ENCODE data around the gene ZAR1. TPM values are rescaled to one million over a fixed set of nuclear protein-coding genes. Genes with fewer than 3 reads are reported as not detected.

ZAR1 gene
- total RNA-seq, 1 donor from 2014 or later = not detected

DNA sequence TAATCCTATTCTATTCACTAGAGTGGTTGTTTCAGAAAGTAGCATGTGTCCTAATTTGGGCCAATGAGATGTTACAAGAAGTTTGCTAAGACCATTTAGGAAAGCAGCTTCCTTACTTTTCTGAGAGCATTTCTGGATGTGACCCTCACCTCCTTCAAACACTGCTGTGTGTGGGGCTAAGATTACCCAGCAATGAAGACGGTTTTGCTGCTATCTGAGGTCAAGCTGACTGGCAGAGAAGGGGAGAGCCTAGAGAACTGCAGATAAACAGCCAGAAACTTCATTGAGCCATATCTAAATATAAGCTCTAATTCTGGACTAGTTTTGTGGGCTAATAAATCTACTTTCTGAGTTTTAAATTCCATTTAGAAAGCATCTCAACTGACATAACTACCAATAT is 36.4 kb downstream of the ZAR1 start:
- Mint-ChIP-seq H3K27me3 (ENCODE audit: unreplicated experiment) (no peaks in the 10 kb centered on the region), H3K36me3 (ENCODE audit: unreplicated experiment) (peaks cover 57% of the 10 kb centered on the region), H3K9me3 (ENCODE audit: unreplicated experiment) (no peaks in the 10 kb centered on the region), H3K27ac (ENCODE audit: unreplicated experiment) (no peak overlapping the region), H3K4me1 (ENCODE audit: unreplicated experiment) (no peaks in the 10 kb centered on the region), H3K4me3 (ENCODE audit: unreplicated experiment) (no peak overlapping the region)
- TF ChIP-seq, protein P1, sequence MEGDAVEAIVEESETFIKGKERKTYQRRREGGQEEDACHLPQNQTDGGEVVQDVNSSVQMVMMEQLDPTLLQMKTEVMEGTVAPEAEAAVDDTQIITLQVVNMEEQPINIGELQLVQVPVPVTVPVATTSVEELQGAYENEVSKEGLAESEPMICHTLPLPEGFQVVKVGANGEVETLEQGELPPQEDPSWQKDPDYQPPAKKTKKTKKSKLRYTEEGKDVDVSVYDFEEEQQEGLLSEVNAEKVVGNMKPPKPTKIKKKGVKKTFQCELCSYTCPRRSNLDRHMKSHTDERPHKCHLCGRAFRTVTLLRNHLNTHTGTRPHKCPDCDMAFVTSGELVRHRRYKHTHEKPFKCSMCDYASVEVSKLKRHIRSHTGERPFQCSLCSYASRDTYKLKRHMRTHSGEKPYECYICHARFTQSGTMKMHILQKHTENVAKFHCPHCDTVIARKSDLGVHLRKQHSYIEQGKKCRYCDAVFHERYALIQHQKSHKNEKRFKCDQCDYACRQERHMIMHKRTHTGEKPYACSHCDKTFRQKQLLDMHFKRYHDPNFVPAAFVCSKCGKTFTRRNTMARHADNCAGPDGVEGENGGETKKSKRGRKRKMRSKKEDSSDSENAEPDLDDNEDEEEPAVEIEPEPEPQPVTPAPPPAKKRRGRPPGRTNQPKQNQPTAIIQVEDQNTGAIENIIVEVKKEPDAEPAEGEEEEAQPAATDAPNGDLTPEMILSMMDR (IDR thresholded peaks at IDR 0.05) = no peak
- DNase-seq (ENCODE audit: extremely low spot score, unreplicated experiment) = no peak

DNA sequence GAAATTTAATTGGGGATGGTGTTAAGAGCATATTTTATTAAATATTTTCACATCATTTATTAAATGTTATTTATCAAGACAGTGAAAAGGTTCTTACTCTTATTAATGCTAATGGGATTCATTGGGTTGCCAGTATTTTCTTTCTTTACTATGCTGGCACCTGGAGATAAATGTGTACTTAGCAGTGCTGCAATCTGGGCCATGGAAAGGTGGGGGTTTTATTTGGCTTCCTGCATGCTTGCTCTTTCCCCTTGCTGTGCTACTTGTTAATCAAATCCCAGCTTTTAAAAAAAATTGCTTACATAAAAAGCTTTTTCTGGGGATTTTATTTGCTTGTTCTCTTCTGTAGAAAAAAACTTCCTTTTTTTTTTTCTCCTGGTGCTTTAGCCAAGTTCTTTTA is 48.3 kb downstream of the ZAR1 start:
- no peaks in the 10 kb centered on the region for H3K9me3 Mint-ChIP-seq (ENCODE audit: unreplicated experiment)
- TF ChIP-seq, protein P1 (IDR thresholded peaks at IDR 0.05) = no peak
- no peaks in the 10 kb centered on the region for H3K27me3 Mint-ChIP-seq (ENCODE audit: unreplicated experiment)
- H3K4me1 Mint-ChIP-seq (ENCODE audit: unreplicated experiment) = peaks cover 2% of the 10 kb centered on the region
- H3K36me3 Mint-ChIP-seq (ENCODE audit: unreplicated experiment) = peaks cover 47% of the 10 kb centered on the region
- no peak overlapping the region for H3K4me3 Mint-ChIP-seq (ENCODE audit: unreplicated experiment)
- H3K27ac Mint-ChIP-seq (ENCODE audit: unreplicated experiment) = no peak overlapping the region
- no peak for DNase-seq (ENCODE audit: extremely low spot score, unreplicated experiment)

DNA sequence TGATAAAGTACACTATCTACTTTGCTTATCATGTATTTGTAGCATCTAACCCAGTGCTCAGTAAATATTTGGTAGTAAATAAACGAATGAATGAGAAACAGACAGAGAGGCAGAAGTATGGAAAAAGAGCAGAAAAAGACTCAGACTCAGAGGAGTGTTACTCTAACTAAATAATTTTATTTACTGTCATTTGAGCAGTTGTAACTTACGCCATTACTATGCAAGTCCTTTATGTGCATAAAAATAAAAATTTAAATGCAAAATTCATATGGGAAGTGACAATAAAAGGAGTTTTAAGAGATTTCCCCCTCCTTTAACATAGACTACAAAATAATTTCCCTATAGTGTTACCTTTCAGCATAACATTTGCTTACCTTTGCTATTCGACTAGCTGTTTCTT is 49.5 kb downstream of the ZAR1 start:
- Mint-ChIP-seq H3K4me1 (ENCODE audit: unreplicated experiment) (peaks cover 2% of the 10 kb centered on the region), H3K27ac (ENCODE audit: unreplicated experiment) (no peak overlapping the region), H3K36me3 (ENCODE audit: unreplicated experiment) (peaks cover 43% of the 10 kb centered on the region), H3K27me3 (ENCODE audit: unreplicated experiment) (no peaks in the 10 kb centered on the region), H3K9me3 (ENCODE audit: unreplicated experiment) (no peaks in the 10 kb centered on the region), H3K4me3 (ENCODE audit: unreplicated experiment) (no peak overlapping the region)
- DNase-seq (ENCODE audit: extremely low spot score, unreplicated experiment) = no peak
- TF ChIP-seq, protein P1 (IDR thresholded peaks at IDR 0.05) = no peak

DNA sequence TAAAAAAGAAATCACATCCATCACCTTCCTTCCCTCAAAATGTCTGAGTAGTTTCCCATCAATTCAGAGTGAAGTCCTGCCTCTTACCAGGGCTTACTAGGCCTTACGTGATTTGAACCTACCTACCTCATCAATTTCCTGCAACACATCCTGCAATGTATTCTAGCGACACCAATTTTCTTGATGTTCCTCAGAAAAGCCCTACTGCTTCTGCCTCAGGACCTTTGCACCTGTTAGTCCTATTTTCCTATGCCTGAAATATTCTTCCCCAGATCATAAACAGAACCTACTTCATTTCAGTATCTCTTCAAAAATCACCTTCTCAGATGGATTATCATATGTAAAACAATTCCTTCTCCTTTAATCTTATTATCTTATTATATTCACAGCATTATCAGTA is 52.8 kb downstream of the ZAR1 start:
- no peaks in the 10 kb centered on the region for H3K4me1 Mint-ChIP-seq (ENCODE audit: unreplicated experiment)
- DNase-seq (ENCODE audit: extremely low spot score, unreplicated experiment) = no peak
- peaks cover 42% of the 10 kb centered on the region for H3K36me3 Mint-ChIP-seq (ENCODE audit: unreplicated experiment)
- H3K27me3 Mint-ChIP-seq (ENCODE audit: unreplicated experiment) = no peaks in the 10 kb centered on the region
- H3K9me3 Mint-ChIP-seq (ENCODE audit: unreplicated experiment) = no peaks in the 10 kb centered on the region
- H3K4me3 Mint-ChIP-seq (ENCODE audit: unreplicated experiment) = no peak overlapping the region
- H3K27ac Mint-ChIP-seq (ENCODE audit: unreplicated experiment) = no peak overlapping the region
- TF ChIP-seq, protein P1 (IDR thresholded peaks at IDR 0.05) = no peak

DNA sequence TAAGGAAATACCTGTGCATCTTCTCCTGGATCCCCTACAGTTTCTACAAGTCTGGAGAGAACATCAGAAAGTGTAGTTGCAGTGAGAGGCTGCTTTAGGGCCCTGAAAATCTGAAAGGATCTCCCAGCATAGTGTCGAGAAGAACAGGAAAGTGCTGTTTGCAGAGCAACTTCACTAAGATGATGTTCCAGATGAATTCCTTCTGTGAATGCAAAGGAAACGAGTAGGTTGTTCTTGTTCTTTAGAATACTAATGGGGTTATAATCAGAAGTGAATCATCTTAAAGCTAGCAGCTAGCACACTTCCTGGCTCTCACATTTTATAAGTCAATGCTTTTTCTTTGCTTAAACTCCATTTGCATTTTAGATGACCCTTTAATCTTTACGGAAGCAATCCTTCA is 53.7 kb downstream of the ZAR1 start:
- Mint-ChIP-seq H3K4me3 (ENCODE audit: unreplicated experiment) (no peak overlapping the region), H3K4me1 (ENCODE audit: unreplicated experiment) (no peaks in the 10 kb centered on the region), H3K36me3 (ENCODE audit: unreplicated experiment) (peaks cover 47% of the 10 kb centered on the region), H3K9me3 (ENCODE audit: unreplicated experiment) (no peaks in the 10 kb centered on the region), H3K27me3 (ENCODE audit: unreplicated experiment) (no peaks in the 10 kb centered on the region), H3K27ac (ENCODE audit: unreplicated experiment) (no peak overlapping the region)
- TF ChIP-seq, protein P1 (IDR thresholded peaks at IDR 0.05) = no peak
- DNase-seq (ENCODE audit: extremely low spot score, unreplicated experiment) = no peak

Other genes with a start within 250 kb of the ZAR1 start
- 0.13 TPM in 1 of 2 replicates, not detected in the other for gene TEC, start 220.4 kb upstream of the ZAR1 start, total RNA-seq
- 70.1 and 82.7 TPM in 2 replicates for gene SLAIN2, start 148.7 kb upstream of the ZAR1 start, total RNA-seq
- gene SLC10A4, start 6.9 kb upstream of the ZAR1 start, total RNA-seq = 0.21 TPM in 1 of 2 replicates, not detected in the other

All from osteocyte (in vitro differentiated cells).